Mesodermal cell (in vitro differentiated cells): Measurements from ENCODE around the gene SLC40A1.
A peak's percentile ranks its signal among the peaks of the same experiment; 100 is the strongest.

ENCODE experiments used
- H3K27ac ChIP-seq: 2 replicates; pipeline ENCODE4 v1.7.0; 2013; ENCODE audit warnings: mild to moderate bottlenecking, low read depth, low read length, moderate library complexity; ENCODE audit not compliant: severe bottlenecking
- H3K36me3 ChIP-seq: 2 replicates; pipeline ENCODE4 v1.7.1; 2013; ENCODE audit warnings: mild to moderate bottlenecking, low read length, moderate library complexity; ENCODE audit not compliant: control insufficient read depth, insufficient read depth
- H3K4me1 ChIP-seq: one replicate; pipeline ENCODE4 v1.7.1; 2013; ENCODE audit warnings: mild to moderate bottlenecking, low read length; ENCODE audit not compliant: insufficient read depth, control insufficient read depth, poor library complexity, severe bottlenecking
- H3K4me3 ChIP-seq: 2 replicates; pipeline ENCODE4 v1.7.0; 2013; ENCODE audit warnings: low read length, control low read depth, mild to moderate bottlenecking; ENCODE audit not compliant: insufficient read depth, poor library complexity, severe bottlenecking; ENCODE audit errors: extremely low read depth
- H3K9me3 ChIP-seq: 2 replicates; pipeline ENCODE4 v1.7.1; 2013; ENCODE audit warnings: mild to moderate bottlenecking, low read length, moderate library complexity; ENCODE audit not compliant: control insufficient read depth
- WGBS, 2 experiments: methylation state at CpG; one replicate each; pipeline ENCODE4 v1.1.5; 2013; ENCODE audit warnings: missing lambda C conversion rate in 2 of 2; ENCODE audit not compliant: insufficient coverage in 2 of 2; 5-methylcytosine and 5-hydroxymethylcytosine counted together

The SLC40A1 gene

GRCh38 chr2:189581354-189582139 lies 961 bp upstream of the SLC40A1 start:
- 6 to 16% methylated on average over 6 to 17 of the region's 22 CpGs for whole genome bisulfite sequencing, 2 experiments
- no peak overlapping the region for H3K27ac ChIP-seq
- no peaks in the 10 kb centered on the region for H3K9me3 ChIP-seq
- peak overlapping the region; percentile 59 for H3K4me3 ChIP-seq
- no peaks in the 10 kb centered on the region for H3K36me3 ChIP-seq
- H3K4me1 ChIP-seq, result peaks cover 4% of the 10 kb centered on the region

GRCh38 chr2:189580241-189580651 lies 340 bp downstream of the SLC40A1 start:
- H3K4me3 ChIP-seq, result peak overlapping the region; percentile 59
- 3 to 6% methylated on average over 4 to 9 of the region's 13 CpGs for WGBS, 2 experiments
- H3K9me3 ChIP-seq, result no peaks in the 10 kb centered on the region
- H3K36me3 ChIP-seq, result peaks cover 5% of the 10 kb centered on the region
- H3K4me1 ChIP-seq, result peaks cover 4% of the 10 kb centered on the region
- H3K27ac ChIP-seq, result peak overlapping the region; percentile 63

- Histone ChIP-seq H3K4me3 (peak overlapping the region; percentile 59), H3K27ac (no peak overlapping the region), H3K9me3 (no peaks in the 10 kb centered on the region), H3K36me3 (peaks cover 8% of the 10 kb centered on the region), H3K4me1 (peaks cover 4% of the 10 kb centered on the region)
- 89 to 91% methylated on average over 6 to 7 of the region's 11 CpGs for WGBS, 2 experiments
Observed at GRCh38 chr2:189579585-189580186, 900 bp downstream of the SLC40A1 start.

- Histone ChIP-seq H3K4me1 (peaks cover 4% of the 10 kb centered on the region), H3K9me3 (no peaks in the 10 kb centered on the region), H3K4me3 (no peak overlapping the region), H3K36me3 (peaks cover 8% of the 10 kb centered on the region), H3K27ac (no peak overlapping the region)
- WGBS, 2 experiments, result 100% methylated on average over 1 of the region's 1 CpG; no CpG with 5 or more reads in 1 of the 2 experiments
Observed at GRCh38 chr2:189578272-189578950, 2.2 kb downstream of the SLC40A1 start.

- WGBS, 2 experiments, result 80 to 88% methylated on average over 3 to 5 of the region's 5 CpGs
- Histone ChIP-seq H3K4me3 (no peak overlapping the region), H3K27ac (no peak overlapping the region), H3K9me3 (no peaks in the 10 kb centered on the region), H3K4me1 (peaks cover 4% of the 10 kb centered on the region), H3K36me3 (peaks cover 8% of the 10 kb centered on the region)
Observed at GRCh38 chr2:189577121-189577520, 3.5 kb downstream of the SLC40A1 start.

- Histone ChIP-seq H3K27ac (no peak overlapping the region), H3K4me3 (no peak overlapping the region), H3K9me3 (no peaks in the 10 kb centered on the region), H3K4me1 (peaks cover 4% of the 10 kb centered on the region), H3K36me3 (peaks cover 8% of the 10 kb centered on the region)
- WGBS, 2 experiments, result no CpG with 5 or more reads among the region's 1 CpG
Observed at GRCh38 chr2:189576396-189576795, 4.2 kb downstream of the SLC40A1 start.

GRCh38 chr2:189574793-189575475 lies 5.7 kb downstream of the SLC40A1 start:
- H3K9me3 ChIP-seq, result no peaks in the 10 kb centered on the region

GRCh38 chr2:189570570-189571031 lies 10.0 kb downstream of the SLC40A1 start:
- Histone ChIP-seq H3K27ac (no peak overlapping the region), H3K4me1 (no peaks in the 10 kb centered on the region), H3K9me3 (no peaks in the 10 kb centered on the region), H3K36me3 (peaks cover 36% of the 10 kb centered on the region), H3K4me3 (no peak overlapping the region)
- WGBS, 2 experiments, result 100% methylated on average over 1 of the region's 1 CpG; no CpG with 5 or more reads in 1 of the 2 experiments

More at GRCh38 chr2:189574793-189575475, 5.7 kb downstream of the SLC40A1 start:
- WGBS, 2 experiments, result 100% methylated on average over 1 to 2 of the region's 5 CpGs
- peaks cover 4% of the 10 kb centered on the region for H3K4me1 ChIP-seq
- H3K27ac ChIP-seq, result no peak overlapping the region
- no peak overlapping the region for H3K4me3 ChIP-seq
- peaks cover 8% of the 10 kb centered on the region for H3K36me3 ChIP-seq

- Histone ChIP-seq H3K4me1 (no peaks in the 10 kb centered on the region), H3K36me3 (peaks cover 39% of the 10 kb centered on the region), H3K27ac (no peak overlapping the region), H3K4me3 (no peak overlapping the region), H3K9me3 (no peaks in the 10 kb centered on the region)
- WGBS, 2 experiments, result no CpG with 5 or more reads among the region's 1 CpG
Observed at GRCh38 chr2:189569295-189569910, 11.2 kb downstream of the SLC40A1 start.

- H3K4me3 ChIP-seq, result no peak overlapping the region
- peaks cover 50% of the 10 kb centered on the region for H3K36me3 ChIP-seq
- no peak overlapping the region for H3K27ac ChIP-seq
- no peaks in the 10 kb centered on the region for H3K9me3 ChIP-seq
- no peaks in the 10 kb centered on the region for H3K4me1 ChIP-seq
- WGBS, 2 experiments, result 89 to 94% methylated on average over 3 of the region's 3 CpGs
Observed at GRCh38 chr2:189566046-189566445, 14.5 kb downstream of the SLC40A1 start.
